MM.1S (cell line): Measurements from ENCODE around the gene ITM2B.

Experiments
- DNase-seq: peaks from one replicate; pipeline ENCODE4 v3.0.0-alpha.2; 2015
- H2AFZ ChIP-seq: fragments of 300-600 bp; sonication (generic); 2 replicates; pipeline ENCODE4 v1.6.0; 2016; ENCODE audit warnings: antibody characterized with exemption, low read length
- H3F3A ChIP-seq: fragments of 300-600 bp; sonication (generic); 2 replicates; pipeline ENCODE4 v1.6.1; 2016; ENCODE audit warnings: mild to moderate bottlenecking, antibody characterized with exemption, low read length, moderate library complexity, mixed read lengths; ENCODE audit not compliant: insufficient read depth
- H3K27ac ChIP-seq: fragments of 300-600 bp; sonication (generic); 2 replicates; pipeline ENCODE4 v1.5.1; 2016; ENCODE audit warnings: mild to moderate bottlenecking, low read length
- H3K27me3 ChIP-seq: fragments of 300-600 bp; sonication (generic); replicated peaks from 2 replicates; pipeline ENCODE4 v1.6.0; 2016; ENCODE audit warnings: low read length; ENCODE audit not compliant: insufficient read depth
- H3K36me3 ChIP-seq: fragments of 300-600 bp; sonication (generic); replicated peaks from 2 replicates; pipeline ENCODE4 v1.6.1; 2016; ENCODE audit warnings: mild to moderate bottlenecking, low read length, mixed read lengths; ENCODE audit not compliant: insufficient read depth
- H3K4me1 ChIP-seq: fragments of 300-600 bp; sonication (generic); 2 replicates; pipeline ENCODE4 v1.6.1; 2016; ENCODE audit warnings: low read length, mixed read lengths
- H3K4me2 ChIP-seq: fragments of 300-600 bp; sonication (generic); 2 replicates; pipeline ENCODE4 v1.6.0; 2016; ENCODE audit warnings: low read depth, low read length
- H3K4me3 ChIP-seq: fragments of 300-600 bp; sonication (generic); 2 replicates; pipeline ENCODE4 v1.5.1; 2016; ENCODE audit warnings: low read length, mixed read lengths
- H3K79me2 ChIP-seq: fragments of 300-600 bp; sonication (generic); 2 replicates; pipeline ENCODE4 v1.6.1; 2016; ENCODE audit warnings: mixed run types, low read length, mixed read lengths
- H3K9ac ChIP-seq: fragments of 300-600 bp; sonication (generic); 2 replicates; pipeline ENCODE4 v1.6.1; 2016; ENCODE audit warnings: low read length, mixed read lengths
- H3K9me2 ChIP-seq: fragments of 300-600 bp; sonication (generic); replicated peaks from 2 replicates; pipeline ENCODE4 v1.6.1; 2016; ENCODE audit warnings: mild to moderate bottlenecking, low read length, mixed read lengths; ENCODE audit not compliant: insufficient read depth
- H3K9me3 ChIP-seq: fragments of 300-600 bp; sonication (generic); replicated peaks from 2 replicates; pipeline ENCODE4 v1.6.1; 2016; ENCODE audit warnings: mild to moderate bottlenecking, low read length, mixed read lengths; ENCODE audit not compliant: insufficient read depth
- H4K20me1 ChIP-seq: fragments of 300-600 bp; sonication (generic); 2 replicates; pipeline ENCODE4 v1.6.1; 2016; ENCODE audit warnings: mild to moderate bottlenecking, low read length, moderate library complexity, mixed read lengths; ENCODE audit not compliant: insufficient read depth
- CTCF ChIP-seq: fragments of 300-600 bp; sonication (generic); IDR thresholded peaks from 2 replicates; pipeline ENCODE4 v1.5.1; 2016; ENCODE audit warnings: antibody characterized with exemption, low read length, mixed read lengths
- EZH2 ChIP-seq: fragments of 300-600 bp; sonication (generic); optimal IDR thresholded peaks from 2 replicates; pipeline ENCODE3; 2017; ENCODE audit warnings: low read depth, mild to moderate bottlenecking, antibody characterized with exemption, low read length, mixed read lengths
- EZH2phosphoT487 ChIP-seq: fragments of 300-600 bp; sonication (generic); IDR thresholded peaks from 2 replicates; pipeline ENCODE4 v1.6.1; 2018; ENCODE audit warnings: antibody characterized with exemption, low read length

ITM2B gene

GRCh38 chr13:48189171-48189570, 43.8 kb upstream of the ITM2B start:
- H3K79me2 ChIP-seq: no peaks in the 10 kb centered on the region
- no peaks in the 10 kb centered on the region for H3K9me2 ChIP-seq
- no peak overlapping the region for H2AFZ ChIP-seq
- H3F3A ChIP-seq: no peaks in the 10 kb centered on the region
- TF ChIP-seq EZH2phosphoT487 (no peak), EZH2 (no peak), CTCF (no peak)
- H3K27me3 ChIP-seq: no peaks in the 10 kb centered on the region
- no peak overlapping the region for H3K4me2 ChIP-seq
- no peak overlapping the region for H3K4me3 ChIP-seq
- no peak overlapping the region for H3K9ac ChIP-seq
- H4K20me1 ChIP-seq: no peaks in the 10 kb centered on the region
- H3K36me3 ChIP-seq: no peaks in the 10 kb centered on the region
- H3K4me1 ChIP-seq: no peaks in the 10 kb centered on the region
- H3K9me3 ChIP-seq: no peaks in the 10 kb centered on the region
- DNase-seq: no peak
- no peak overlapping the region for H3K27ac ChIP-seq

GRCh38 chr13:48192411-48192935, 40.5 kb upstream of the ITM2B start:
- Histone ChIP-seq H2AFZ (no peak overlapping the region), H3K27me3 (no peaks in the 10 kb centered on the region), H3K36me3 (no peaks in the 10 kb centered on the region), H3K79me2 (no peaks in the 10 kb centered on the region), H3K4me3 (no peak overlapping the region), H3K9me2 (no peaks in the 10 kb centered on the region), H3K9me3 (no peaks in the 10 kb centered on the region), H3K27ac (no peak overlapping the region), H3F3A (no peaks in the 10 kb centered on the region), H4K20me1 (no peaks in the 10 kb centered on the region), H3K4me2 (no peak overlapping the region), H3K9ac (no peak overlapping the region), H3K4me1 (no peaks in the 10 kb centered on the region)
- TF ChIP-seq CTCF (no peak), EZH2phosphoT487 (no peak), EZH2 (no peak)
- no peak for DNase-seq

- Histone ChIP-seq H2AFZ (no peak overlapping the region), H3K36me3 (no peaks in the 10 kb centered on the region), H3K27ac (no peak overlapping the region), H3K9me3 (no peaks in the 10 kb centered on the region), H3K9me2 (no peaks in the 10 kb centered on the region), H3F3A (no peaks in the 10 kb centered on the region), H3K79me2 (no peaks in the 10 kb centered on the region), H3K4me1 (no peaks in the 10 kb centered on the region), H4K20me1 (no peaks in the 10 kb centered on the region), H3K4me3 (no peak overlapping the region), H3K4me2 (no peak overlapping the region), H3K27me3 (no peaks in the 10 kb centered on the region), H3K9ac (no peak overlapping the region)
- DNase-seq: no peak
- no peak for TF ChIP-seq EZH2phosphoT487
- no peak for TF ChIP-seq EZH2
- TF ChIP-seq CTCF: no peak
Observed at GRCh38 chr13:48194379-48194754, 38.6 kb upstream of the ITM2B start.
